BJ (cell line): ENCODE results near the gene TMTC1. TPM values are rescaled to one million over a fixed set of nuclear protein-coding genes. Genes with fewer than 3 reads are reported as not detected.

Experiments used
- CTCF ChIA-PET: fragments of 350-600 bp; formaldehyde crosslinking; extraction: SDS; loops from one replicate; lab custom pipeline; 2021; ENCODE audit warnings: antibody characterized with exemption, inconsistent platforms; lab: Yijun Ruan, JAX
- POLR2A ChIA-PET: fragments of 300-600 bp; sonication (Branson Sonifier 250); formaldehyde crosslinking; extraction: SDS; loops from one replicate; lab custom pipeline; 2021; ENCODE audit warnings: antibody characterized with exemption; lab: Charles Lee
- DNase-seq: peaks from one replicate; pipeline ENCODE4 v3.0.0-alpha.2; 2011; ENCODE audit warnings: low read depth
- H3K27me3 ChIP-seq: 2 replicates; pipeline ENCODE4 v1.6.0; 2011; ENCODE audit warnings: low read length; ENCODE audit not compliant: control insufficient read depth, insufficient read depth
- H3K36me3 ChIP-seq: 2 replicates; pipeline ENCODE4 v1.5.1; 2011; ENCODE audit warnings: low read length; ENCODE audit not compliant: control insufficient read depth, insufficient read depth
- H3K4me3 ChIP-seq: 2 replicates; pipeline ENCODE4 v1.5.1; 2011; ENCODE audit warnings: low read depth, mild to moderate bottlenecking, control low read depth, low read length
- CTCF ChIP-seq: IDR thresholded peaks from 2 replicates; pipeline ENCODE4 v1.5.1; 2011; ENCODE audit warnings: low read depth, mild to moderate bottlenecking, control low read depth, inconsistent platforms, low read length, moderate library complexity; ENCODE audit not compliant: insufficient read depth
- polyA plus RNA-seq: library from polyadenylated mRNA; depleted of rRNA; stranded (reverse); fragments of >200 nt; gene quantifications from 2 replicates; pipeline ENCODE4 v1.2.3, GENCODE V29; 2011

Gene TMTC1
- polyA plus RNA-seq, 1 experiment = 21.8 TPM

- POLR2A ChIA-PET = no interaction called here
- no peak overlapping the region for H3K4me3 ChIP-seq
- no peak for TF ChIP-seq CTCF
- H3K27me3 ChIP-seq = no peaks in the 10 kb centered on the region
- no peaks in the 10 kb centered on the region for H3K36me3 ChIP-seq
- CTCF ChIA-PET = no interaction called here
- no peak for DNase-seq
Measured at GRCh38 chr12:29750928-29751220, 32.9 kb downstream of the TMTC1 start.

- no peak for DNase-seq
- TF ChIP-seq CTCF = no peak
- CTCF ChIA-PET = no interaction called here
- H3K36me3 ChIP-seq = no peaks in the 10 kb centered on the region
- POLR2A ChIA-PET = no interaction called here
- no peak overlapping the region for H3K4me3 ChIP-seq
- no peaks in the 10 kb centered on the region for H3K27me3 ChIP-seq
Measured at GRCh38 chr12:29750131-29750927, 33.4 kb downstream of the TMTC1 start.

- no peak for TF ChIP-seq CTCF
- Histone ChIP-seq H3K27me3 (no peaks in the 10 kb centered on the region), H3K4me3 (no peak overlapping the region), H3K36me3 (no peaks in the 10 kb centered on the region)
- DNase-seq = no peak
- ChIA-PET POLR2A (no interaction called here), CTCF (interaction anchor here (1.0 kb wide), 1 partner anchor 32 kb away, joined by 3 read pairs; no protein-coding TSS in a partner anchor)
Measured at GRCh38 chr12:29744365-29744764, 39.4 kb downstream of the TMTC1 start.

GRCh38 chr12:29743801-29744200 lies 39.9 kb downstream of the TMTC1 start:
- no peak for TF ChIP-seq CTCF
- Histone ChIP-seq H3K36me3 (no peaks in the 10 kb centered on the region), H3K27me3 (no peaks in the 10 kb centered on the region), H3K4me3 (no peak overlapping the region)
- POLR2A ChIA-PET = no interaction called here
- peak; percentile 11 for DNase-seq
- CTCF ChIA-PET = interaction anchor here (1.0 kb wide), 1 partner anchor 32 kb away, joined by 3 read pairs; no protein-coding TSS in a partner anchor

GRCh38 chr12:29743077-29743476 lies 40.7 kb downstream of the TMTC1 start:
- Histone ChIP-seq H3K36me3 (no peaks in the 10 kb centered on the region), H3K27me3 (no peaks in the 10 kb centered on the region), H3K4me3 (no peak overlapping the region)
- CTCF ChIA-PET = no interaction called here
- no peak for DNase-seq
- TF ChIP-seq CTCF = no peak
- POLR2A ChIA-PET = no interaction called here
